Thyroid gland (tissue), 4 donors: ENCODE results near the gene TMEM225B.

Source experiments
- POLR2A ChIP-seq, 2 donors: fragments of 450-650 bp; IDR thresholded peaks; one replicate each; pipeline ENCODE4 v1.6.1; 2017; ENCODE audit warnings: antibody characterized with exemption in 2 of 2, mild to moderate bottlenecking in 2 of 2, moderate library complexity in 1 of 2
- TF ChIP-seq, protein P1 (sequence below), 6 experiments: fragments of 200-600 bp in 3 of 6; fragments of 450-650 bp in 3 of 6; sonication (generic) in 3 of 6; IDR thresholded peaks; one replicate each; pipeline ENCODE4 v1.5.1; 2016 to 2019; ENCODE audit warnings: antibody characterized with exemption in 6 of 6, mild to moderate bottlenecking in 2 of 6, inconsistent platforms in 1 of 6, moderate library complexity in 1 of 6

DNA sequence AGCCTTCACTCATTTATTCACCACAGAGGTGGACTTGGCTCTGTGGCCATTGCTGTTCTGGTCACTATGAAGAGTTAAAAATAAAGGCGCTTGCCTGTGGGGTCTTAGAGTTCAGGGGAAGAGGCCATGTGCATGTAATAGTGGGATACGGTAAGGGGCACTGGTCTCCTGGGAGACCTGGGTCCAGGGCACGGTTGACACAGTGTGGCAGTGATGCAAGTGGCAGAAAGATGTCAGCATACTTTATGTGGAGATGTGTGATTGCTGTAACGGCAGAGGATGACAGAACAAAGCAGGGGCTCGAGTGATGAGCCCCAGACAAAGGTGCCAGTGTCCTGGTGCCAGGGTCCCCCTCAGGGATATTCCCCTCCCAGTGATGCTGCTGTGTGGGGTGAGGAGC lies 27.3 kb downstream of the TMEM225B start:
- TF ChIP-seq, protein P1, sequence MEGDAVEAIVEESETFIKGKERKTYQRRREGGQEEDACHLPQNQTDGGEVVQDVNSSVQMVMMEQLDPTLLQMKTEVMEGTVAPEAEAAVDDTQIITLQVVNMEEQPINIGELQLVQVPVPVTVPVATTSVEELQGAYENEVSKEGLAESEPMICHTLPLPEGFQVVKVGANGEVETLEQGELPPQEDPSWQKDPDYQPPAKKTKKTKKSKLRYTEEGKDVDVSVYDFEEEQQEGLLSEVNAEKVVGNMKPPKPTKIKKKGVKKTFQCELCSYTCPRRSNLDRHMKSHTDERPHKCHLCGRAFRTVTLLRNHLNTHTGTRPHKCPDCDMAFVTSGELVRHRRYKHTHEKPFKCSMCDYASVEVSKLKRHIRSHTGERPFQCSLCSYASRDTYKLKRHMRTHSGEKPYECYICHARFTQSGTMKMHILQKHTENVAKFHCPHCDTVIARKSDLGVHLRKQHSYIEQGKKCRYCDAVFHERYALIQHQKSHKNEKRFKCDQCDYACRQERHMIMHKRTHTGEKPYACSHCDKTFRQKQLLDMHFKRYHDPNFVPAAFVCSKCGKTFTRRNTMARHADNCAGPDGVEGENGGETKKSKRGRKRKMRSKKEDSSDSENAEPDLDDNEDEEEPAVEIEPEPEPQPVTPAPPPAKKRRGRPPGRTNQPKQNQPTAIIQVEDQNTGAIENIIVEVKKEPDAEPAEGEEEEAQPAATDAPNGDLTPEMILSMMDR (IDR thresholded peaks at IDR 0.05), result no peak
- TF ChIP-seq POLR2A (IDR thresholded peaks at IDR 0.05), result no peak
